Mesenchymal stem cell (in vitro differentiated cells and primary cell): ENCODE results near the gene TEC. TPM values are rescaled to one million over a fixed set of nuclear protein-coding genes. Genes with fewer than 3 reads are reported as not detected.
A peak's percentile ranks its signal among the peaks of the same experiment; 100 is the strongest.

Source experiments
- DNase-seq: peaks from one replicate; pipeline ENCODE4 v3.0.0-alpha.2; 2013
- H2AFZ ChIP-seq: one replicate; pipeline ENCODE4 v1.6.1; 2013; ENCODE audit warnings: low read depth, mild to moderate bottlenecking, control low read depth, inconsistent platforms, low read length, moderate library complexity
- H2AK5ac ChIP-seq: 2 replicates; pipeline ENCODE4 v1.6.1; 2013; ENCODE audit warnings: low read length, moderate library complexity, mild to moderate bottlenecking, inconsistent platforms; ENCODE audit not compliant: severe bottlenecking
- H2BK120ac ChIP-seq: one replicate; pipeline ENCODE4 v1.6.1; 2013; ENCODE audit warnings: low read depth, mild to moderate bottlenecking, inconsistent platforms, low read length, moderate library complexity
- H2BK12ac ChIP-seq, 2 experiments: one replicate each; pipeline ENCODE4 v1.6.1; 2013; ENCODE audit warnings: inconsistent platforms in 2 of 2, low read length in 2 of 2, mild to moderate bottlenecking in 2 of 2, moderate library complexity in 2 of 2, control low read depth in 1 of 2
- H2BK15ac ChIP-seq: one replicate; pipeline ENCODE4 v1.6.1; 2013; ENCODE audit warnings: mild to moderate bottlenecking, low read depth, inconsistent platforms; ENCODE audit not compliant: poor library complexity, severe bottlenecking
- H2BK5ac ChIP-seq: 2 replicates; pipeline ENCODE4 v1.6.1; 2013; ENCODE audit warnings: low read depth, mild to moderate bottlenecking, low read length, control low read depth, inconsistent platforms; ENCODE audit not compliant: poor library complexity, severe bottlenecking
- H3K14ac ChIP-seq, 2 experiments: one replicate each; pipeline ENCODE4 v1.6.1; 2013; ENCODE audit warnings: inconsistent platforms in 2 of 2, low read length in 2 of 2, control low read depth in 1 of 2, mild to moderate bottlenecking in 1 of 2, moderate library complexity in 1 of 2
- H3K18ac ChIP-seq, 2 experiments: one replicate each; pipeline ENCODE4 v1.6.1; 2013; ENCODE audit warnings: inconsistent platforms in 2 of 2, low read length in 2 of 2, control low read depth in 1 of 2, low read depth in 1 of 2, mild to moderate bottlenecking in 1 of 2
- H3K23ac ChIP-seq, 2 experiments: one replicate each; pipeline ENCODE4 v1.6.1; 2013; ENCODE audit warnings: inconsistent platforms in 2 of 2, low read length in 2 of 2, mild to moderate bottlenecking in 2 of 2, moderate library complexity in 2 of 2, control low read depth in 1 of 2
- H3K27ac ChIP-seq: 2 replicates; pipeline ENCODE4 v1.5.1; 2013; ENCODE audit warnings: mild to moderate bottlenecking, moderate library complexity, low read length, control low read depth, inconsistent platforms; ENCODE audit not compliant: poor library complexity, severe bottlenecking
- H3K27me3 ChIP-seq, 2 experiments: 2 replicates each; pipeline versions ENCODE4 v1.6.1 to v1.7.0; 2013; ENCODE audit warnings: low read length in 2 of 2, mild to moderate bottlenecking in 2 of 2, moderate library complexity in 2 of 2, control low read depth in 1 of 2, inconsistent platforms in 1 of 2; ENCODE audit not compliant: control insufficient read depth in 1 of 2, insufficient read depth in 1 of 2
- H3K36me3 ChIP-seq, 2 experiments: 2 replicates each; pipeline versions ENCODE4 v1.6.1 to v1.7.0; 2013; ENCODE audit warnings: low read length in 2 of 2, control low read depth in 1 of 2, inconsistent platforms in 1 of 2, low read depth in 1 of 2, mild to moderate bottlenecking in 1 of 2; ENCODE audit not compliant: insufficient read depth in 2 of 2, control insufficient read depth in 1 of 2
- H3K4ac ChIP-seq, 2 experiments: one replicate each; pipeline ENCODE4 v1.6.1; 2013; ENCODE audit warnings: inconsistent platforms in 2 of 2, low read length in 2 of 2, mild to moderate bottlenecking in 2 of 2, moderate library complexity in 2 of 2, control low read depth in 1 of 2, low read depth in 1 of 2
- H3K4me1 ChIP-seq: 2 replicates; pipeline ENCODE4 v1.6.1; 2013; ENCODE audit warnings: low read depth, low read length, control low read depth; ENCODE audit not compliant: control insufficient read depth, insufficient read depth
- H3K4me2 ChIP-seq: 2 replicates; pipeline ENCODE4 v1.6.1; 2013; ENCODE audit warnings: low read length, mild to moderate bottlenecking, inconsistent platforms; ENCODE audit not compliant: poor library complexity, severe bottlenecking
- H3K4me3 ChIP-seq, 2 experiments: 2 replicates each; pipeline versions ENCODE4 v1.5.1 to v1.7.0; 2013; ENCODE audit warnings: low read length in 2 of 2, mild to moderate bottlenecking in 2 of 2, control low read depth in 1 of 2, low read depth in 1 of 2; ENCODE audit not compliant: insufficient read depth in 1 of 2
- H3K79me1 ChIP-seq: replicated peaks from 2 replicates; pipeline ENCODE4 v1.6.1; 2013; ENCODE audit warnings: mild to moderate bottlenecking, control low read depth, low read length, inconsistent platforms; ENCODE audit not compliant: poor library complexity, severe bottlenecking
- H3K9ac ChIP-seq: 2 replicates; pipeline ENCODE4 v1.7.0; 2013; ENCODE audit warnings: mild to moderate bottlenecking, low read length, moderate library complexity
- H3K9me3 ChIP-seq: 2 replicates; pipeline ENCODE4 v1.7.0; 2013; ENCODE audit warnings: mild to moderate bottlenecking, low read length; ENCODE audit not compliant: control insufficient read depth
- H4K8ac ChIP-seq: one replicate; pipeline ENCODE4 v1.6.1; 2013; ENCODE audit warnings: inconsistent platforms, mild to moderate bottlenecking, low read length, moderate library complexity
- H4K91ac ChIP-seq: one replicate; pipeline ENCODE4 v1.6.1; 2013; ENCODE audit warnings: mild to moderate bottlenecking, low read length, inconsistent platforms
- WGBS: methylation state at CpG from one replicate; pipeline ENCODE4 v1.1.7; 2013; ENCODE audit warnings: mixed read lengths; 5-methylcytosine and 5-hydroxymethylcytosine counted together
- small RNA-seq: library from polyadenylated mRNA; stranded (forward); fragments of <200 nt; extraction: miRNeasy Mini kit (QIAGEN cat#:217004); gene quantifications from one replicate; pipeline ENCODE3, GENCODE V24; 2013; ENCODE audit warnings: low read depth

Gene TEC

GRCh38 chr4:48093991-48094416, 175.6 kb downstream of the TEC start:
- peak; percentile 38 for DNase-seq
- Histone ChIP-seq H3K4me1 (peaks cover 2% of the 10 kb centered on the region), H3K23ac (no peak overlapping the region), H3K18ac (no peak overlapping the region), H3K4me2 (no peak overlapping the region), H3K4me3 (no peak overlapping the region), H3K14ac (no peak overlapping the region), H2AK5ac (no peak overlapping the region), H4K91ac (no peak overlapping the region), H2BK5ac (no peak overlapping the region), H2AFZ (no peak overlapping the region), H2BK12ac (no peak overlapping the region), H3K27me3 (peaks cover 0 to 2% of the 10 kb centered on the region in 2 experiments), H3K4ac (no peak overlapping the region), H4K8ac (no peak overlapping the region), H3K9me3 (no peaks in the 10 kb centered on the region), H2BK15ac (no peak overlapping the region), H3K9ac (no peak overlapping the region), H3K36me3 (no peaks in the 10 kb centered on the region), H2BK120ac (no peak overlapping the region), H3K27ac (no peak overlapping the region), H3K79me1 (no peaks in the 10 kb centered on the region)
- 16% methylated on average over 2 of the region's 3 CpGs for WGBS

GRCh38 chr4:48090621-48091020, 179.0 kb downstream of the TEC start:
- Histone ChIP-seq H3K4me2 (no peak overlapping the region), H3K27ac (no peak overlapping the region), H2AK5ac (no peak overlapping the region), H3K18ac (no peak overlapping the region), H3K9ac (no peak overlapping the region), H3K27me3 (peaks cover 0 to 2% of the 10 kb centered on the region in 2 experiments), H2BK120ac (no peak overlapping the region), H3K79me1 (no peaks in the 10 kb centered on the region), H2BK12ac (no peak overlapping the region), H2AFZ (no peak overlapping the region), H2BK15ac (no peak overlapping the region), H3K4me1 (peaks cover 2% of the 10 kb centered on the region), H3K14ac (no peak overlapping the region), H3K4ac (no peak overlapping the region), H3K9me3 (no peaks in the 10 kb centered on the region), H3K23ac (no peak overlapping the region), H4K8ac (no peak overlapping the region), H2BK5ac (no peak overlapping the region), H3K36me3 (no peaks in the 10 kb centered on the region), H4K91ac (no peak overlapping the region), H3K4me3 (no peak overlapping the region)
- DNase-seq = no peak
- WGBS = 86% methylated on average over 5 of the region's 5 CpGs

- Histone ChIP-seq H2BK15ac (no peak overlapping the region), H3K79me1 (no peaks in the 10 kb centered on the region), H3K9me3 (no peaks in the 10 kb centered on the region), H3K4me3 (no peak overlapping the region), H2BK120ac (no peak overlapping the region), H3K36me3 (no peaks in the 10 kb centered on the region), H2BK5ac (no peak overlapping the region), H4K8ac (no peak overlapping the region), H3K4me1 (no peaks in the 10 kb centered on the region), H3K4me2 (no peak overlapping the region), H3K9ac (no peak overlapping the region), H2AK5ac (no peak overlapping the region), H3K27me3 (peaks cover 0 to 10% of the 10 kb centered on the region in 2 experiments), H2BK12ac (no peak overlapping the region), H3K27ac (no peak overlapping the region), H2AFZ (no peak overlapping the region), H3K23ac (no peak overlapping the region), H3K18ac (no peak overlapping the region), H4K91ac (no peak overlapping the region), H3K14ac (no peak overlapping the region), H3K4ac (no peak overlapping the region)
- WGBS = 68% methylated on average over 8 of the region's 8 CpGs
- no peak for DNase-seq
Measured at GRCh38 chr4:48085821-48086589, 183.6 kb downstream of the TEC start.

Small RNA genes within 50 kb of the gene (small RNA-seq; reads per million reads assigned to genes)
- gene RF00019 (not detected), gene RF00026 (not detected), gene RNU6-838P (not detected)
